Ascending aorta (tissue), 2 donors: ENCODE results near the gene PCMTD2. TPM values are rescaled to one million over a fixed set of nuclear protein-coding genes. Genes with fewer than 3 reads are reported as not detected.

Experiments
- DNase-seq, 2 donors: peaks; one replicate each; pipeline ENCODE4 v3.0.0-alpha.2; 2019; ENCODE audit warnings: low spot score in 2 of 2
- H3K27ac ChIP-seq, 2 donors: fragments of 200-600 bp; sonication (generic); one replicate each; pipeline ENCODE4 v1.5.1; 2016 to 2017; ENCODE audit warnings: mild to moderate bottlenecking in 1 of 2
- H3K27me3 ChIP-seq: fragments of 200-600 bp; sonication (generic); one replicate; pipeline ENCODE4 v1.5.1; 2017
- H3K36me3 ChIP-seq, 2 donors: fragments of 200-600 bp; sonication (generic); one replicate each; pipeline ENCODE4 v1.5.1; 2016
- H3K4me1 ChIP-seq, 2 donors: fragments of 200-600 bp; sonication (generic); one replicate each; pipeline ENCODE4 v1.5.1; 2016 to 2017; ENCODE audit warnings: mild to moderate bottlenecking in 1 of 2
- H3K4me3 ChIP-seq, 2 donors: fragments of 200-600 bp; sonication (generic); one replicate each; pipeline ENCODE4 v1.5.1; 2016 to 2017; ENCODE audit warnings: mild to moderate bottlenecking in 1 of 2
- H3K9me3 ChIP-seq, 2 donors: fragments of 200-600 bp; sonication (generic); one replicate each; pipeline ENCODE4 v1.5.1; 2016
- intact Hi-C: fragments of 100-400 bp; cut with DNase I; formaldehyde crosslinking; loops from one replicate; pipeline ENCODE4 v1.15.1; 2023
- total RNA-seq: library from RNA; depleted of rRNA; stranded (reverse); fragments of >200 nt; gene quantifications from one replicate; pipeline ENCODE4 v1.1.0, GENCODE V29; 2016
- TF ChIP-seq, protein P1 (sequence below), 3 experiments: fragments of 200-600 bp in 2 of 3; fragments of 450-650 bp in 1 of 3; sonication (generic) in 2 of 3; IDR thresholded peaks; one replicate each; pipeline ENCODE4 v1.5.1; 2016 to 2019; ENCODE audit warnings: antibody characterized with exemption in 3 of 3, mild to moderate bottlenecking in 1 of 3, moderate library complexity in 1 of 3

Gene PCMTD2
- total RNA-seq, 1 donor from 2014 or later = 30.3 TPM

DNA sequence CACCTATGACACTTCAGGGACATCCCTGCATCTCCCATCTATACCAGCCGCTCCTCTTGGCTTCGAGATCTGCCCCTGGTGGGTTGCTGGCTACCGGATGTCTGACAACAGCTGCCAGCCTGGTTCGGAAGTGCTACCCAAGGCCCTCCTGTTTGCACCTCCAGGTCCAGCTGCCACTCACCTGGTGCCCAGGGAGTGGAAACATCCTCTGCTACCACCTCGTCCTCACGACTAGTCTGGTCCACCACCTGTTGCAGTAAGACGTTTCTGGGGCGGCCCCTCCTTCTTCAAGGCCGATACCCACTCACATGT, 8.3 kb upstream of the PCMTD2 start:
- DNase-seq = no peak
- TF ChIP-seq, protein P1, sequence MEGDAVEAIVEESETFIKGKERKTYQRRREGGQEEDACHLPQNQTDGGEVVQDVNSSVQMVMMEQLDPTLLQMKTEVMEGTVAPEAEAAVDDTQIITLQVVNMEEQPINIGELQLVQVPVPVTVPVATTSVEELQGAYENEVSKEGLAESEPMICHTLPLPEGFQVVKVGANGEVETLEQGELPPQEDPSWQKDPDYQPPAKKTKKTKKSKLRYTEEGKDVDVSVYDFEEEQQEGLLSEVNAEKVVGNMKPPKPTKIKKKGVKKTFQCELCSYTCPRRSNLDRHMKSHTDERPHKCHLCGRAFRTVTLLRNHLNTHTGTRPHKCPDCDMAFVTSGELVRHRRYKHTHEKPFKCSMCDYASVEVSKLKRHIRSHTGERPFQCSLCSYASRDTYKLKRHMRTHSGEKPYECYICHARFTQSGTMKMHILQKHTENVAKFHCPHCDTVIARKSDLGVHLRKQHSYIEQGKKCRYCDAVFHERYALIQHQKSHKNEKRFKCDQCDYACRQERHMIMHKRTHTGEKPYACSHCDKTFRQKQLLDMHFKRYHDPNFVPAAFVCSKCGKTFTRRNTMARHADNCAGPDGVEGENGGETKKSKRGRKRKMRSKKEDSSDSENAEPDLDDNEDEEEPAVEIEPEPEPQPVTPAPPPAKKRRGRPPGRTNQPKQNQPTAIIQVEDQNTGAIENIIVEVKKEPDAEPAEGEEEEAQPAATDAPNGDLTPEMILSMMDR (IDR thresholded peaks at IDR 0.05) = no peak

DNA sequence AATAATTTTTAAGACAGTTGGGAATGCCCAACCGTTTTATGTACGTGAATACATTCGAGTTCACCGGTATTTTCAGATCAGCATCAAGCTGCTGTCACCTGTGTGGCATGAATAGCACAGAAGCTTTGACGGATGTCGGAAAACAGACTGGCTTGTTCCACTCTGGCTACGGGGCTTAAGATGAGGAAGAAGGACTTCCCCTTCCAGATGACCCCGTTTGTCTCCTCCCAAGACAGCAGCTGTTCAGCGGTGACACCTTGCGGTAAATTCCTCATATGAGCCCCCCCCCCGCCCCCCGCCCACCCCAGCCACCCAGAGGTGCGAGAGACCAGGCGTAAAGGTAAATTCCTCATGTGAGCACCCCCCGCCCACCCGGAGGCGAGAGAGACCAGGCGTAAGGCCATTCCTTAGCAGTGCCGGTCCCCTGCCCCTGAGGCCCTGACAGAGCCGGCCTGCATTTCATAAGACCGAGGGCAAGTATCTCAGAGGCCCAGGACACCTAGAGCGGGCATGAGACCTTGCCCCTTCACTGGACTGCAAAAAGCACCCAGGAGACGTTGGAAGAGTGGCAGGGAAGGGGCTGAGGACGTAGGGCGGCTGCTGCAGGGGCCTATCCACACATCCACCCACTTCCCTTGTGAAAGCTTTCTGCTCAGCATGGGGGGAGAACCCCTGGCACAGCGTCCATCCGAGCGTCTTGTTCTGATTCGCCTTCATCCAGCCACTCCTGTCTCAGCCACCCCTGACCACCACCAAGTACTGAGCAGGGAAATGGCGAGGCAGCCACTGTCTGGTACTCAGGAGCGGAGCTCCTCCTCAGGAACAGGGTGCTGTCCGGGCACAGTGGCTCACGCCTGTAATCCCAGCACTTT, 7.3 kb upstream of the PCMTD2 start:
- Histone ChIP-seq H3K4me3 (no peak overlapping the region), H3K36me3 (no peaks in the 10 kb centered on the region), H3K9me3 (no peaks in the 10 kb centered on the region), H3K4me1 (no peaks in the 10 kb centered on the region), H3K27me3 (no peaks in the 10 kb centered on the region), H3K27ac (no peak overlapping the region)
- intact Hi-C loops = no loop called here
- TF ChIP-seq, protein P1 (IDR thresholded peaks at IDR 0.05) = no peak
- no peak for DNase-seq

More for the DNA sequence above, 8.3 kb upstream of the PCMTD2 start:
- H3K4me3 ChIP-seq = no peak overlapping the region
- H3K9me3 ChIP-seq = no peaks in the 10 kb centered on the region
- no peaks in the 10 kb centered on the region for H3K36me3 ChIP-seq
- H3K27me3 ChIP-seq = no peaks in the 10 kb centered on the region
- no peak overlapping the region for H3K27ac ChIP-seq
- no peaks in the 10 kb centered on the region for H3K4me1 ChIP-seq
- intact Hi-C loops = no loop called here

DNA sequence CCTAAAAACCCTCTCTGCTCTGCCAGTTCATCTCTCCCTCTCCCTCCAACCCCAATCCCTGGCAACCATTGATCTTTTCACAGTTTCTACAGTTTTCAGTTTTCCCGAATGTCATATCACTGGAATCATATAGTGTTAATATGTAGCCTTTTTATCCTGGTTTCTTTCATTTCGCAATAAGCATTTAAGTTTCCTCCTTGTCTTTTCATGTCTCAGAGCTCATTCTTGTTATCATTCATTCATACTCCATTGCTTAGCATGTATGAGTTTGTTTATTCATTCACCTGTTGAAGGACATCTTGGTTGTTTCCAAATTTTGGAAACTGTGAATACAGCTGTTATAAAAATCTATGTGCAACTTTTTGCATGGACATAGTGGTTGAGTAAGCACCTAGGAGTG, 5.5 kb upstream of the PCMTD2 start:
- Histone ChIP-seq H3K9me3 (no peaks in the 10 kb centered on the region), H3K36me3 (no peaks in the 10 kb centered on the region), H3K27me3 (no peaks in the 10 kb centered on the region), H3K27ac (no peak overlapping the region), H3K4me1 (no peaks in the 10 kb centered on the region), H3K4me3 (no peak overlapping the region)
- intact Hi-C loops = no loop called here
- no peak for DNase-seq
- TF ChIP-seq, protein P1 (IDR thresholded peaks at IDR 0.05) = no peak

DNA sequence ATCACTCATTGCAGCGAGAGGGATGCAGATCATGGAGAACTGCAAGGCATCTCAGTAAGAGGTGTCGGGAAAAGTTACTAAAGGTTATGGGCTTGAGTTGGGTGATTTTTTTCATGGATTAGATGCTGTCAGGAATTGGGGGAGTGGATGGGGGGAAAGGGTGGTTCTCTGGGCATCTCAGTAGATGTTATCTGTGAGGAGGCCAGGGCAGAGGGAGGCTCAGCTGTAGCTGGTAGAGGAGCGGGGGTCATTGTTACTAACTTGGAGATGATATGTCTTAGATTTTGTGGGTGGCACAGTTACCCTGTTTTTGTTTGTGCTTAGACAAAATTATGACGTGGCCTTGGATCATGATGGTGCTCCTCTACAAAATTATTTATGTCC, 2.6 kb upstream of the PCMTD2 start:
- TF ChIP-seq, protein P1 (IDR thresholded peaks at IDR 0.05) = no peak
- no peak overlapping the region for H3K27ac ChIP-seq
- H3K27me3 ChIP-seq = no peaks in the 10 kb centered on the region
- no peaks in the 10 kb centered on the region for H3K9me3 ChIP-seq
- intact Hi-C loops = no loop called here
- no peak for DNase-seq
- no peak overlapping the region for H3K4me3 ChIP-seq
- peaks cover 4 to 11% of the 10 kb centered on the region in 2 donors for H3K4me1 ChIP-seq
- no peaks in the 10 kb centered on the region for H3K36me3 ChIP-seq

DNA sequence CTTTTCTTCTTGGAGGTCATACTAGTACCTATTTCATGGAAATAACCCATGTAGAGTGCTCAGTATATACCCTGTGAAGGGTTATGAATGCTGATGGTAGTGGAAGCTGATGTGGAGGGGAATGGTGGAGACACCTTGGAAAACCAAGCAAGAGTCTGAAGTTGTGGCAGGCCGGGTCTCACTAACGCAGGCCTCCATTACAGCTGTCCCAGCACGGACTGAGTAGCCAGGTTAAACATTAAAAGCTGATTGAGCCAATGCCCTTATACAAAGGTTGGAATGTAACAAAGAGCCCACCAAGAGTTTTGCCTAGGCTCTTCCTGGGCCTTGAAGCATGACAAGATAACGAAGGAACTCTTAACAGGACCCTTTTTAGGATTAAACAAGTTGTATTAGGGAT, 2.1 kb upstream of the PCMTD2 start:
- H3K27ac ChIP-seq = no peak overlapping the region
- intact Hi-C loops = no loop called here
- no peak overlapping the region for H3K4me3 ChIP-seq
- H3K36me3 ChIP-seq = no peaks in the 10 kb centered on the region
- no peak for DNase-seq
- H3K4me1 ChIP-seq = peaks cover 4 to 11% of the 10 kb centered on the region in 2 donors
- no peaks in the 10 kb centered on the region for H3K9me3 ChIP-seq
- H3K27me3 ChIP-seq = no peaks in the 10 kb centered on the region
- TF ChIP-seq, protein P1 (IDR thresholded peaks at IDR 0.05) = no peak
